Activated T-cell treated with anti-CD3 and anti-CD28 coated beads, Interleukin-2, amount 50 U/mL, for 72 hours (primary cell): ENCODE measurements around the gene MLYCD. TPM values are rescaled to one million over a fixed set of nuclear protein-coding genes. Genes with fewer than 3 reads are reported as not detected.
"Not testable (repeated sequence)": the region's sequence is repeated elsewhere in the genome, so short reads cannot be mapped to it uniquely, and the experiment has no call there.

Experiments
- ATAC-seq, 2 donors: fragments of 150-1000 bp; cut with Tn5 transposase; replicated peaks in 1 of 2; 2 replicates each; pipeline ENCODE4 v1.10.0; 2021; ENCODE audit warnings: moderate library complexity in 2 of 2, mild to moderate bottlenecking in 1 of 2
- DNase-seq, 2 donors: peaks; one replicate each; pipeline ENCODE4 v3.0.0; 2021 to 2022; ENCODE audit warnings: mixed read lengths in 1 of 2
- H3K27ac Mint-ChIP-seq: one replicate; pipeline ENCODE4 v1.8.0; 2022; ENCODE audit warnings: mild to moderate bottlenecking, moderate library complexity, mixed read lengths
- H3K27me3 Mint-ChIP-seq: one replicate; pipeline ENCODE4 v1.8.0; 2022; ENCODE audit warnings: low read depth, mixed read lengths
- H3K36me3 Mint-ChIP-seq, 2 donors: one replicate each; pipeline ENCODE4 v1.8.0; 2022; ENCODE audit warnings: mixed read lengths in 2 of 2, mild to moderate bottlenecking in 1 of 2; ENCODE audit not compliant: insufficient read depth in 2 of 2
- H3K4me1 Mint-ChIP-seq: one replicate; pipeline ENCODE4 v1.8.0; 2022; ENCODE audit warnings: low read depth, mixed read lengths
- H3K4me3 Mint-ChIP-seq, 2 donors: one replicate each; pipeline ENCODE4 v1.8.0; 2022; ENCODE audit warnings: mild to moderate bottlenecking in 2 of 2, mixed read lengths in 2 of 2, moderate library complexity in 2 of 2
- H3K9me3 Mint-ChIP-seq, 2 donors: one replicate each; pipeline ENCODE4 v1.8.0; 2022; ENCODE audit warnings: mixed read lengths in 2 of 2
- total RNA-seq, 2 donors: library from RNA; stranded (reverse); gene quantifications; one replicate each; pipeline ENCODE4 v1.2.3, GENCODE V29; 2022

Gene MLYCD
- total RNA-seq, 2 donors from 2014 or later = 4.6 to 5.2 TPM

DNA sequence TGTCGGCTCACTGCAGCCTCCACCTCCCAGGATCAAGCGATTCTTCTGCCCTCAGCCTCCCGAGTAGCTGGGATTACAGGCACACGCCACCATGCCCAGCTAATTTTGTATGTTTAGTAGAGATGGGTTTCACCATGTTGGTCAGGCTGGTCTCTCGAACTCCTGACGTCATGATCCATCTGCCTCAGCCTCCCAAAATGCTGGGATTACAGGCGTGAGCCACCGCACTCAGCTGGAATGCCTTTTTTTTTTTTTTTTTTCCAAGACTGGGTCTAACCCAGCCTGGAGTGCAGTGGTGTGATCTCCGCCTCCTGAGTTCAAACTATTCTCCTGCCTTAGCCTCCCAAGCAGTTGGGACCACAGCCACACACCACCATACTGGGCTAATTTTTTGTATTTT is 42.6 kb downstream of the MLYCD start:
- not testable (repeated sequence) for DNase-seq, H3K36me3 Mint-ChIP-seq, H3K4me1 Mint-ChIP-seq, H3K27ac Mint-ChIP-seq, H3K9me3 Mint-ChIP-seq, H3K27me3 Mint-ChIP-seq, H3K4me3 Mint-ChIP-seq, ATAC-seq

DNA sequence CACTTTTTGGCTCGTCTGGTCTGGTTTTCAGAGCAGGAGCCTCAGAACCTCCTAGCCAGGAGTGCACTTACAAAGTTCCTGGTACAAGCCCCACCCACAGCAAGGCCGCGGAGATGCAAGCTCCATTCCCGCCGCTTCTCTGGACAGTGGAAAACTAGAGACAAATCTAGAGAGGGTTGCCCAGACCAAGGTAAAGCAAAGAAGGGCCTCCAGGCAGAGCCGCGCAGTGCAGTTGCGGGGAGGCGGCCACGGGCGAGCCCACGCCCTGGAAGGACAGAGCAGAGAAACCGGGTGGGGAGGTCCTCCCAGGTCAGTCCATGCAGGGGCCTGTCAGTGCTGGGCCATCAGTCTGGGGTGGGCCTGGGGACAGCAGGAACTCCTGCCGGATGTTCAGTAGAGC is 43.2 kb downstream of the MLYCD start:
- H3K9me3 Mint-ChIP-seq = no peaks in the 10 kb centered on the region
- DNase-seq = no peak
- H3K4me1 Mint-ChIP-seq = peaks cover 6% of the 10 kb centered on the region
- H3K36me3 Mint-ChIP-seq = no peaks in the 10 kb centered on the region
- ATAC-seq = no peak
- H3K27me3 Mint-ChIP-seq = no peaks in the 10 kb centered on the region
- H3K4me3 Mint-ChIP-seq = no peak overlapping the region
- no peak overlapping the region for H3K27ac Mint-ChIP-seq

DNA sequence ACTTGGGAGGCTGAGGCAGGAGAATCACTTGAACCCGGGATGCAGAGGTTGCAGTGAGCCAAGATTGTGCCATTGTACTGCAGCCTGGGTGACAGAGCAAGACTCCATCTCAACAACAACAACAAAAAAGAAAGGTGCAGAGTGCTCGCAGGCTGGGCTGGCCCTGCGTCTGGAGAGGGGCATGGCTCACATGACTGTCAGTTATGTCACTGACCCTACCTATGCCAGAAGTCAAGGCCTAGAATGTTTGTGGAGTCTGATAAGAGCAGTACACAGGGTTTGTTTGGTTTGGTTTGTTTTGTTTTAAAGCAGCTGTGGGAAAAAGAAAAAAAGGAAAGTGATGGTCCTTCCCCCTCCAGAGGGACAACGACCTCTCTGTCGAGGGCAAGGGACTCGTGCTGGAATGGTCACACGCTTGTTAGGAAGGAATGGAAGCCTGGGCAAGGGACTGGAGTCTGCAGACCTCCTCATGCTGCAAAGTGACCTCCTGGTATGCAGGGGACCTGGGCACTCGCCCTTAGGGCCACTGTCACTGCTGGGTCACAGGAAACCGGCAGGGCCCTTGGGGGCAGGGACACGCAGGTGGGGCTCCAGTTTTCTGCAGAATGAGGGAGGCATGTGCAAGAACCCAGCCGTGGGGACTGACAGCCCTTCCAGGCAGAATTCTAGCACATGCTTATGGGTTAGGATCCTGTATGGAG is 44.0 kb downstream of the MLYCD start:
- Mint-ChIP-seq H3K9me3 (no peaks in the 10 kb centered on the region), H3K4me3 (no peak overlapping the region), H3K27me3 (no peaks in the 10 kb centered on the region), H3K4me1 (peaks cover 6% of the 10 kb centered on the region), H3K27ac (no peak overlapping the region), H3K36me3 (no peaks in the 10 kb centered on the region)
- no peak for ATAC-seq
- no peak for DNase-seq

DNA sequence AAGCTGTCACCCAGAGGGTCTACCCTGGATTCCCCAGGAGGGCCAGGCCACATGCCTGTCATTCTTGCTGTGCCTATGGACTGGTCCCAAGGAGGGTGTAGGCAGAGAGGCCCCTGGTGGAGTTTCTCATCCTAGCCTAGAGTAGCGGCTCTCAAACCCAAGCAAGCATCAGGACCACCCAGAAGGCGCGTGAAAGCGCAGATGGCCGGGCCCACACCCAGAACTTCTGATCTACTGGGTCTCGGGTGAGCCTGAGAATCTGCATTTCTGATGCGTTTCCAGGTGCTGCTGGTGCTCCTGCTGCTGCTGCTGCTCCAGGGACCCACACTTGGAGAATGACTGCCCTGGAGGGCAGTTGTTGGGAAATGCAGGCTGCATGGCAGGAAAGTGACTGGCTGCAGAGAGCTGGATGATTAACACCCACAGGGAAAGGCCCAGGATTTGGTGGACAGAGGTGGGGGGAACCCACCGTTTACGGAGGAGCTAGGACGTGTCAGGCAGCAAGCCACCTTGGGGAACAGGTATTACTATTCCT is 44.7 kb downstream of the MLYCD start:
- no peak overlapping the region for H3K27ac Mint-ChIP-seq
- DNase-seq (no peak), ATAC-seq (no peak)
- peaks cover 6% of the 10 kb centered on the region for H3K4me1 Mint-ChIP-seq
- H3K27me3 Mint-ChIP-seq = no peaks in the 10 kb centered on the region
- H3K36me3 Mint-ChIP-seq = no peaks in the 10 kb centered on the region
- H3K9me3 Mint-ChIP-seq = no peaks in the 10 kb centered on the region
- H3K4me3 Mint-ChIP-seq = no peak overlapping the region

DNA sequence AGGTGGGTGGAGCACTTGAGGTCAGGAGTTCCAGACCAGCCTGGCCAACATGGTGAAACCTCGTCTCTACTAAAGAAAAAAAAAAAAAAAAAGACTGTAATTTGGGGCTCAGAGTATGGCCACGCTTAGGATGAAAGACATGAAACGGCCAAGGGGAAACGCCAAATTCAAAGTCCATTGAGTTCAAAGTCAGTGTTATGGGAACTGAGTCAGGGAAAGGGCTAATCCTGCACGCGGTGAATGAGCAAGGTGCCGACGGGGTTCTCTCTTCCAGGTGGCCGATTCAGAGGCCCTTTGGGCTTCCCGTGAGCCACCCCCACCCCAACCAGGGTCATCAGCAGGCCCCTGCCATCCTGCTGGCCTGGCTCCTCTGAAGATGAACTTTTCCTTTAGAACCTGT is 46.7 kb downstream of the MLYCD start:
- Mint-ChIP-seq H3K4me3 (no peak overlapping the region), H3K9me3 (no peaks in the 10 kb centered on the region)

DNA sequence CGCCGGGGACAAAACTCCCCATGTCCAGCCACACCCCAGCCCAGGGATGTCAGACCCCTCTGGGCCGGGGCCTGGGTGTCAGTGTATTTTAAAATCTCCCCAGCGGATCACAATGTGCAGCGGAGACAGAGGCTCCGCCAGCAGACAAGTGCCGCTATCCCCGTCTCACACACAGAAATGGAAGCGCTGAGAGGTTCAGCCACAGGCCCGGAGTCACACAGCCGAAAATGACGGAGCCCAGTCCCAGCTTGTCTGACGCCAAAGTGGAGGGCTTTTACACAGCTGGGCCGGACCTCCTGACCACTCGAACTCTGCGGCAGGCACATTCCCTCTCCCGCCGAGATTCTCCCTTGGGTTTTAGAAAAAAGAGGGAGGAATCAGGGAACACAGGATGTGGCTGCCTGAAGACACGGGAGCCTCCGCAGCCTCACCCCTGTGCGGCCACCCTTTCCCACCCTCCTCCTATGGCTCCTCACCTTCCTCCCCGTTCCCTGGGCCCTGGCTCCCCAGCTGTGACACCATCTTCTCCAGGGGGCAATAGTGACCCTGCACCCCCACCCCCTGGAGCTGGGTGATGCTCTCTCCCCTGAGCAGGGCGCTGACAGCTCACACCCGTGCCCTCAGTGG is 47.4 kb downstream of the MLYCD start:
- no peaks in the 10 kb centered on the region for H3K9me3 Mint-ChIP-seq
- ATAC-seq (no peak), DNase-seq (no peak)
- H3K27me3 Mint-ChIP-seq = no peaks in the 10 kb centered on the region
- H3K27ac Mint-ChIP-seq = no peak overlapping the region
- no peaks in the 10 kb centered on the region for H3K4me1 Mint-ChIP-seq
- H3K36me3 Mint-ChIP-seq = no peaks in the 10 kb centered on the region
- H3K4me3 Mint-ChIP-seq = no peak overlapping the region

More for the DNA sequence above, 46.7 kb downstream of the MLYCD start:
- Mint-ChIP-seq H3K27me3 (no peaks in the 10 kb centered on the region), H3K4me1 (no peaks in the 10 kb centered on the region), H3K27ac (no peak overlapping the region), H3K36me3 (no peaks in the 10 kb centered on the region)
- ATAC-seq = no peak
- no peak for DNase-seq

DNA sequence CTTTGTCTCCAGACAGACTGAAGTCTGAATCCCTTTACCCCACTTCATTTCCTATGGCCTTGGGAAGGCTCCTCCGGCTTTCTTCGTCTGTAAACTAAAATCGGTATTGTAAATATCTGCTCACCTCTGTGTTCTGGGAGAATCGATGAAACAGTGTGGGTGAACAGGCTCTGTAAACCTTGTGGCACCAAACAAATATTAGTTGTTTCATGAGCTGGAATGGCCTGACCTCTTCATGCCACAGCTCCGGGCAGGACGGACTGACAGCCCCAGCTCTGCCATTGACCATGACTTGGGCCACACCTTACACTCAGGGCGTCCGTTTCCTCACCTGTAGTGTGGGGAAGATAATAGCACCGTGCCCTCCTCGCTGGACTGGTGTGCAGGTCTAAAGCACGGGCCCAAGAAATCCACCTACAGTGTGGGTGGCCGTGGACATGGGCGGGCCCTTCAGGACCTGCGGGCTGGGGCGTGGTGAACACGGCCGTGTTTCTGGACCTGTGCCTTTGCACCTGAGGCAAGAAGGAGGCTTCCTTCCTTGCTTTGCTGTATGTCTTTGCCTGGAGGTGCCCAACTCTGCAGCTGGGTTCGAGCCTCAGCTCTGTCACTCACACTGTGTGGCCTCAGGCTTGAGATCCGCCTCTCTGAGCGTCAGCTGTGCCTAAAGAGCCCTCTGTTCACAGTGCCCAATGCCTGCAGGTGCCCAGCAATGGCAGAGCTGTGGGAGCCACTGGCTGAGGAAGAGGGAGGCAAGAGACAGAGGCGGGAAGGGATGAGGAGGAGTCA is 48.1 kb downstream of the MLYCD start:
- Mint-ChIP-seq H3K27ac (no peak overlapping the region), H3K4me1 (no peaks in the 10 kb centered on the region), H3K36me3 (no peaks in the 10 kb centered on the region), H3K4me3 (no peak overlapping the region), H3K27me3 (no peaks in the 10 kb centered on the region), H3K9me3 (no peaks in the 10 kb centered on the region)
- DNase-seq (no peak), ATAC-seq (no peak)

DNA sequence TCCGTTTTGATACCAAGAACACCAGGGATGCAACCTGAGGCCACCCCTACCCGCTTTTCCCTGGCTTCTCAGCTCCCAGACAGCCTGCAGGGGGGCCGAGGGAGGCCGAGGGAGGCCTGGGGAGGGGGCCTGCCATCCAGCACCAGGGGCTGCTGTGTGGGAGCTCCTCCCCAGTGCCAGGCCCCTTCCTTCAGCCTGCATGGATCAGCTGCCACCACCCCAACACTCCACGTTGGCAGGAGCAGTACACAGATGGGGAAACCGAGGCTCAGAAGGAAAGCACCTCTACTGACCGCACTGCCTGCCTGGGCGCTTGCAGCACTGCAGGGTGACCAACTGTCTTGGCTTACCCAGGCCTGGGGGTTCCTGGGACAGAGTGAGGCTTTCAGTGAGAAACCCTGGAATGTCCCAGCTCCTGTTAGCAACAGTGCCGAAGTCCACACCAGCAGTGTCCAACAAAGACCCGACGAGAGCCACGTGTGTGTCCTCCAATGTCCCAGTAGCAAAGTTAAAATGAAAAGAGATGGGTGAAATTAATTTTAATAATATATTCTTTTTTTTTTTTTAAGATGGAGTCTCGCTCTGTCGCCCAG is 48.8 kb downstream of the MLYCD start:
- no peak overlapping the region for H3K27ac Mint-ChIP-seq
- ATAC-seq (no peak), DNase-seq (no peak)
- peaks cover 7% of the 10 kb centered on the region for H3K4me1 Mint-ChIP-seq
- H3K4me3 Mint-ChIP-seq = no peak overlapping the region
- H3K27me3 Mint-ChIP-seq = no peaks in the 10 kb centered on the region
- no peaks in the 10 kb centered on the region for H3K9me3 Mint-ChIP-seq
- H3K36me3 Mint-ChIP-seq = no peaks in the 10 kb centered on the region

DNA sequence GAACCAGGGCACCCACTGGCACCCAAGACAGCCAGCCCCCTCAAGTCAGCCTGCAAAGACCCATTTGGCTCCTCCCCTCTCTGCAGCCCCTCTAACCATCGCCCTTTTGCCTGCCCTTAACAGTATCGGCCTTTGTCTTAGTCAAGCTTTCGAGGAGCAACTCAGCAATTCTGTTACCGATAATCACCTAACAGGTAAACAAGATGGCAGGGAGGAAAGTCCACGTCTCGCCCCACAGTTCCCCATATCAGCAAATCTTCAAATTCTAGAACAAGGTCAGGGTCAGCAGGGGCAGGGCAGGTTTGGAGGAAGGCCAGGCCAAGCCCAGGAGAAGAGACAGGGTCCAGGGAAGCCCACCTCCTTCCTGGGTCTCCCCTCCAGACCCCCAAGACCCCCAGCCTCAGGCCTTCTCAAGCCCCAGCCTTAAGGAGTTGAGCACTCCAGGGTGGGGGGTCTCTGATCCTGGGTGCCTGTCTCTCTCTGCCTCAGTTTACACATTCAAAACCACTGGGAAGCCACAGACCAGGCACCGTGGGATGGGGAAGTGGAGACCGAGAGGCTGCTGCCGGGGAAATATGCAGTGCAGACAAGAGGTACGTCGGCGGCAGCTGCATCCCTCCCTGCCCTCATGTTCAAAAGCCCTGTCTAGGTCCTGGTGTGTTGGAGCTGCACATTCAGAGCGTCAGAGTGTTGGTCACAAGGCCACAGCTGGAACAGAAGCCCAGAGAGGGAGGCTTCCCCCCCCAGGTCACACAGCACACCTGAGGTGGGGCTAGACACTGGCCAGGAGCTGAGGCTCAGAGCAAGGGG is 50.2 kb downstream of the MLYCD start:
- Mint-ChIP-seq H3K27ac (no peak overlapping the region), H3K4me3 (no peak overlapping the region), H3K4me1 (peaks cover 16% of the 10 kb centered on the region), H3K36me3 (no peaks in the 10 kb centered on the region), H3K9me3 (no peaks in the 10 kb centered on the region), H3K27me3 (peaks cover 3% of the 10 kb centered on the region)
- ATAC-seq (no peak), DNase-seq (no peak)

DNA sequence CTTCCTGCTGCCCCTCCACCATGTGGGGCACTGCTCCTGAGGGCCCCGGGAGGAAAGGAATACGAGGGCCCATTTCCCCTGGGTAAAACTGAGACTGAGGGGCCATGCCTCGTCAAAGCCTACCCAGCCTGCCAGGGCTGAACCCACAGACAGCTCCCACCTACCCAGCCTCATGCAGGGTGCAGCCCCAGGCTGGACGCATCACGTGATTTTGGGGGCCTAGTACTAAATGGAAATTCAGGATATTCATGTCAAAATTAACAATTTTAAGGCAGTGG is 50.7 kb downstream of the MLYCD start:
- Mint-ChIP-seq H3K4me3 (no peak overlapping the region), H3K27me3 (peaks cover 8% of the 10 kb centered on the region), H3K9me3 (no peaks in the 10 kb centered on the region), H3K4me1 (peaks cover 16% of the 10 kb centered on the region), H3K27ac (no peak overlapping the region), H3K36me3 (no peaks in the 10 kb centered on the region)
- ATAC-seq (no peak), DNase-seq (no peak)

DNA sequence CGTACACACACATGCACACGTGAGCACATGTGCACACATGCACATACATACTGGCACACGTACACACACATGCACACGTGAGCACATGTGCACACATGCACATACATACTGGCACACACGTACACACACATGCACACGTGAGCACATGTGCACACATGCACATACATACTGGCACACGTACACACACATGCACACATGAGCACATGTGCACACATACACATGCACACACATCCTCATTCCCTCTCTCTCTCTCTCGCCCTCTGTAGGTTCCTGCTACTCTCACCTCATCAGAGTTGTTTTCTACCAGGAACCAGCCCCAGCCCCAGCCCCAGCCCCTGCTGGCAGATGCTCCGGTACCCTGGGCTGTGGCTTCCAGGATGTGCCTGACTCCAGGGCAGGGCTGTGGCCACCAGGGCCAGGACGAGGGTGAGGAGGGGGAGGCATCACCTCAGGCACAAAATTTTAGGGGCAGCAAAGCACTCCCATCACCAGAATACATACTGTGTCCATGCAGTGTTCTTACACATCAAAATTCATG is 52.0 kb downstream of the MLYCD start:
- Mint-ChIP-seq H3K27me3 (peaks cover 12% of the 10 kb centered on the region), H3K4me1 (peaks cover 16% of the 10 kb centered on the region)
- not testable (repeated sequence) for H3K27ac Mint-ChIP-seq, H3K9me3 Mint-ChIP-seq, DNase-seq, H3K36me3 Mint-ChIP-seq, ATAC-seq, H3K4me3 Mint-ChIP-seq

DNA sequence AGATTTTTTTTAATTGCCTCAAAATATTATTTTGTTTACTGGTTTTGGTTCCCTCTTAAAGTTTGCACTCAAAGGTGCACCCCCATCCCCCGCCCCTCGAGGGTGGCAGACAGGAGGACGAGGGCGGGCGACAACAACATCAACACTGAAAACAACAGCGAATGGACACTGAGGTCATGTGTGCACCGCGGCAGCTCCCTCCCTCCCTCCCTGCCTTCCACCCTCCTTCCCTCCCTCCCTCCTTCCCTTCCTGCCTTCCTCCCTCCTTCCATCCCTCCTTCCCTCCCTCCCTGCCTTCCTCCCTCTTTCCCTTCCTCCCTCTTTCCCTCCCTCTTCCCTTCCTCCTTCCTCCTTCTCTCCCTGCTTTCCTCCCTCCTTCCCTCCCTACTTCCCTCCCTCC is 52.6 kb downstream of the MLYCD start:
- Mint-ChIP-seq H3K4me1 (peaks cover 16% of the 10 kb centered on the region), H3K4me3 (no peak overlapping the region), H3K9me3 (no peaks in the 10 kb centered on the region), H3K27ac (no peak overlapping the region), H3K36me3 (no peaks in the 10 kb centered on the region), H3K27me3 (peaks cover 12% of the 10 kb centered on the region)
- no peak for DNase-seq
- no peak for ATAC-seq
